Epithelial cell of proximal tubule (primary cell): ENCODE measurements around the gene TUBGCP6. TPM values are rescaled to one million over a fixed set of nuclear protein-coding genes. Genes with fewer than 3 reads are reported as not detected.

Source experiments
- DNase-seq: peaks from one replicate; pipeline ENCODE4 v3.0.0-alpha.2; 2011; ENCODE audit warnings: low read depth
- H3K4me3 ChIP-seq: 2 replicates; pipeline ENCODE4 v1.5.1; 2011; ENCODE audit warnings: low read depth, mild to moderate bottlenecking, low read length
- total RNA-seq: library from RNA; depleted of rRNA; stranded (reverse); fragments of >200 nt; gene quantifications from 2 replicates; pipeline ENCODE4 v1.2.3, GENCODE V29; 2015
- TF ChIP-seq, protein P1 (sequence below): conservative IDR thresholded peaks from 2 replicates; pipeline ENCODE4 v1.5.1; 2012; ENCODE audit warnings: low read depth, mild to moderate bottlenecking, low read length

TUBGCP6 gene
- total RNA-seq, 1 donor from 2014 or later: 26.1 TPM

DNA sequence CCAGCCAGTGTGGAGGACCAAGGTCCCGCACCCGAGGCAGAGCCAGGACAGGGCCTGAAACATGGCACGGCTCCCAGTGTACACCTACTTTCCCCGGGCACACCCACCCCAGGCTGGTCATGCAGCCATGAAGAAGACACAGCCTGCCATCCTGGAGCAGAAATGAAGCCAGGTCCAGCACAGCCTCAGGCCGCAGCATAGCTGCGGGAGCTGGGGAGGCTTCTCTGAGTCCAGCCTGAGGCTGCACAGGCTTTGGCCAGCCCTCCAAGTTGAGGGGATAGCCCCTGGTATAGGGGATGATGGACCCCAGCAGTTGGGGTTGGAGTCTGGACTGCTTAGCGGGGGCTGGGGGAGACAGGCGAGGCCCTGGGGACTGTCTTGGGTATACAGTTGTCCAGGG is 9.1 kb upstream of the TUBGCP6 start:
- DNase-seq: no peak
- no peak overlapping the region for H3K4me3 ChIP-seq
- TF ChIP-seq, protein P1, sequence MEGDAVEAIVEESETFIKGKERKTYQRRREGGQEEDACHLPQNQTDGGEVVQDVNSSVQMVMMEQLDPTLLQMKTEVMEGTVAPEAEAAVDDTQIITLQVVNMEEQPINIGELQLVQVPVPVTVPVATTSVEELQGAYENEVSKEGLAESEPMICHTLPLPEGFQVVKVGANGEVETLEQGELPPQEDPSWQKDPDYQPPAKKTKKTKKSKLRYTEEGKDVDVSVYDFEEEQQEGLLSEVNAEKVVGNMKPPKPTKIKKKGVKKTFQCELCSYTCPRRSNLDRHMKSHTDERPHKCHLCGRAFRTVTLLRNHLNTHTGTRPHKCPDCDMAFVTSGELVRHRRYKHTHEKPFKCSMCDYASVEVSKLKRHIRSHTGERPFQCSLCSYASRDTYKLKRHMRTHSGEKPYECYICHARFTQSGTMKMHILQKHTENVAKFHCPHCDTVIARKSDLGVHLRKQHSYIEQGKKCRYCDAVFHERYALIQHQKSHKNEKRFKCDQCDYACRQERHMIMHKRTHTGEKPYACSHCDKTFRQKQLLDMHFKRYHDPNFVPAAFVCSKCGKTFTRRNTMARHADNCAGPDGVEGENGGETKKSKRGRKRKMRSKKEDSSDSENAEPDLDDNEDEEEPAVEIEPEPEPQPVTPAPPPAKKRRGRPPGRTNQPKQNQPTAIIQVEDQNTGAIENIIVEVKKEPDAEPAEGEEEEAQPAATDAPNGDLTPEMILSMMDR: no peak

DNA sequence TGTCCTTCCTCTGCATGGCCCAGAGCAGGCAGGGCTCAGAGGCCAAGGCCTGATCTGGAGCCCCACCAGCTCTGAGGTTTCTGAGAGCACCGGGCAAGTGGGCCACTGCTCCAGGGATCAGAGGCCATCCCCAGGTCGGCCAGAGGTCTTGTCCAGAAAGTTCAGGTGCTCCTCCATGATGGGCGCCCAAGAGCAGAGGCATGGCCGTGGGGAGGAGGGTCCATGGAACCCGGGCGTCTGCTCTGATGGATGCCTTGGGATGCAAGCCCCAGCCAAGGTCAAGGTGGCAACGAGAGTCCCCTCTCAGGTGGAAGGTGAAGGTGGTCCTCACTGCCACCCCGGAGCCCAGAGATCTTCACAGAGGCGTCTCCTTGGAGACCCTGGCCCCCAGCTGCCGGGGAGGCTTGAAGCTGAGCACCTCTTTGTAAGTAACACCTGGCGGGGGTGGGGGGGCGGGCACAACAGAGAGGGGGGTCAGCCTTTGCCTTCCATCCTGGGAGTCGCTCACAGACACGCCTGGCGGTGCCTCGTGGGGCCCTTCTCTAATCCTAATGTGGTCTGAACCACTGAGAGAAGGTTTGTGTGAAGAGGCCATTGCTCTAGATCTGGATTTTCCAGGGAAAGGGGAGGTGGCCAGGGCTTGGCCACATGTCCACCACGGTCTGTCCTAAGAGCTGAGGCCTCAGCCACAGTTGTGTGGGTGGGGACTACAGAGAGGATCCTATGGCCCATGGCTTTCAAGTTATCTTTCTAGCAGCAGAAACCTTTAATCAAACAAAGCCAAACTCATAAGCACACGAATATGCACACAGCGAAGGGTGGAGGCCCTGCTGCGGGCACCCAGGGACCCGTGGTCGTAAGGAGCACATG is 8.5 kb upstream of the TUBGCP6 start:
- H3K4me3 ChIP-seq: no peak overlapping the region
- TF ChIP-seq, protein P1: no peak
- DNase-seq: no peak

DNA sequence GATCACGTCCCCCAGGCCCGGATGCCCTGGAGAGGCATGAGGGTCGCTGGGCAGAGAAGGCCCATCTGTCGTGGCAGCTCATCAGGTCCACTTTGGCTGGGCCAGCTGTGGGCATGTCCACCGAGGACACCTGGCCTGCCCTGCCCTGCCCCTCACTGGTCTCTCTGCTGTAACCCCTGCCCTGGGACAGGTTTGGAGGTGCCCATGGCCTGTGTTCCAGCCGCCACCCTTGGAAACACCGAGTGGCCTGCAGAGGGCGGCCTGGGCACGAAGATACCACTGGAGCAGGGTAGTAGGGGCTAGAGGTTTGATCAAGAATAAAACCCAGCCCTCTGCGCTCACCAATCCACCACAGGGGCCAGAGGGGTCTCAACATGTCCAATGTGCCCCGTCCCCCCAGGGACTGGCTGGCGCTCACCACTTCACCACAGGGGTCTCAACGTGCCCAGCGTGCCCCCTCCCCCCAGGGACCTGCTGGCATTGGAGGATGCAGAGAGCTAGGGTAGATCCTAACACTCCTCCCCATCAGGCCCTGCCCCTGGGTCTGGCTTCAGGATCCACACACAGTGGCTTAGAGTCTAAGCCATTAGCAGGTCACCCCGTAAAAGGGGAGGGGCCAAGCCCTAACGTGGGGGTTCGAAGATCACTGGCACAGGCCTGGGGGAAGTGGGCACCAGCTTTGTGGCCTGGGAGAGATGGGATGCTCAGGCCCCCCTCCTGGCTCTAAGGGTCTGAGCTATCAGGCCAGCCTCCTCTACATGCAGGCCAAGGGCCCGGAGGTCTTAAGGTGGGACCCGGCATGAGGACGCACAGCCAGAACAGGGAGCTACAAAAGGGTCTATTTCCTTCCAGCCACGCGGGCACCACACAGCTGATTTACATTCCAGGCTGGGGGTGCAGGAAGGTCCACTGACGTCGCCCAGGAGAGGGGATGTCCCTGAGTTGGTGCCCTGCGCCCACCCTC is 7.5 kb upstream of the TUBGCP6 start:
- peak overlapping the region; percentile 82 for H3K4me3 ChIP-seq
- DNase-seq: no peak
- TF ChIP-seq, protein P1: peak; percentile 76

DNA sequence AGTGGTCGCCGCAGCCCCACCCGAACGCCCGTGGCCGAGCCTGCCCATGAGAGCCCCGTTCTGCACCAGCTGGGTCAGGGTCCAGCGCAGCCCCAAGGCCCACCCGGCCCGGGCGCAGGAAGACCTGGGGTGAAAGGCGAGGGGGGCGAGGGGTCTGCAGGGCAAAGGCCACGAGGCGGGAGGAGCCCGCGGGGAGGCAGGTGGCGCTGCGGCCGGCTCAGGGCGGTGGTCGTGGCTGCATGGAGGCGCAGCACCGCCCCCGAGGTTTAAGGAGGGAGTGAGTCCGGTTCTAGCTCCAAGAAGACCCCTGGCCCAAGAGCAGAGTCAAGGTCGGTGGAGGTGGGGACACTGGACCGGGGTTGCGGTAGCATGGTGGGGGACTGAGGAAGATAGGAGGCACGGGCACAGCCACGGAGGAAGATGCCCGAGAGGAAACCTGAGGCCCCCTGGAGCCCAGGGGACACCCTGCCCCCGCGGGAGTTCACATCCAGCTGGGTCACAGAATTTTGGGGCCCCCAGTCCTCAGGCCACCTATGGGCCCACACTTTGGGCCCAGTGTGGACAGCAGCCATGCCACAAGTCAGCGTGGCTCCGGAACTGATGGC is 6.8 kb upstream of the TUBGCP6 start:
- TF ChIP-seq, protein P1: no peak
- DNase-seq: no peak
- H3K4me3 ChIP-seq: peak overlapping the region; percentile 82

DNA sequence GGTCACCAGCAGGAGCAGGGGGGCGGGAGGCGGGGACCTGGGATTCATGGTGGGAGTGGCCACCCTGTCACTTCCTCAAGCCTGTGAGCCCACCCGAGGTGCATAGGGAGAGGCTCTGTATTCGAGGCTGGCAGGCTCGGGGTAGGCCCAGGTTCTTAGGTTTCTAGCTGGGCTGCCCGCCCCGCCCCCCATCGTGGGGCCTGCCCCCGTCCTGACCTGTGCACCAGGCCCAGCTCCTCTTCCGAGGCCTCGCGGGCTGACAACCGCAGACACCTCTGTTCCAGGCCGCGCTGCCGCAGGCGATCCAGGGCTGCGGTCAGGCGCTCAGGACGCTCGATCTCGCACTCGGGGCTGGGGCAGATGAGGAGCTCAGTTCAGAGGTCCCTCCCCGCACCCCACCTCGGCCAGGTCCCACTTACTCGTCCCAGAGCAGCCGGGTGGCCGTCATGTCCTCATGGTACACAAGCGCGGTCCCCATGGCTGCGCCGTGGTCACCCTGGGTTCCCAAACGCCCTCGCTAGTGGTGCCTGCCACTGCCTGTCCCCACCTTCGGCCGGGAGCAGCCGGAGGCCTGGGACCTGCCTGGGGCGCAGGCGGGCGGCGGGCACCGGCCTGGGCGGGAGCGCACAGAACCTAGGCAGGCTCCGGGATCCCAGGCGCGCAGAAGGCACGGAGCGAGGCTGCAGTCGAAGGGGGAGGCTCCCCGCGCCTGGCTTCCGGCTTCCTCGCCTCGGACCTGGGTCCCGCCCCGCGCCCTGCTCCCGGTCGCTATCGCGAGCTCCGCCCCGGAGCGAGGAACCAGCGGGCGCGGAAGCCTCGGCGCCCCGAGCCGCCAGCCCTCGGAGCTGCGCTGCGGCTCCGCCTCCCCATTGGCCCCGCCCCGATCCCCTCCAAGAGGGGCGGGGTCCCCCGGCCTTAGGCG is 6.0 kb upstream of the TUBGCP6 start, which contains the start of gene HDAC10:
TSS of gene HDAC10 (minus strand) at position 711 of the 922 bp plus-strand sequence. CDS start at position 478, 233 bp downstream.
- DNase-seq: no peak
- TF ChIP-seq, protein P1: no peak
- peak within 1 kb of the TSS; percentile 82 for H3K4me3 ChIP-seq

DNA sequence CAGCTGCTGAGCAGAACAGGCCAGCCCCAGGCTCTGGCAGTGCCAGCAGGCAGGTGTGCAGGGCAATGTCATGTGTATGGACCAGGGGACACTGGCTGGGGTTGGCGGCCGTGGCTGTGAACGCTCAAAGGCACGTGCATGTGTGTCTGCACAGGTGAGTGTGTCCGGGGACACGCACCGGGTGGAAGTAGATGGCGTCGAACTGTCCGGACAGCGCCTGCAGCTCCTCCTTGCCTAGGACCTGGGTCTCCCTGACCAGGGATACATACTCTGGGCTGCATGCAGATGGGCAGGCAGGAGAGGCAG is 5.4 kb upstream of the TUBGCP6 start:
- TF ChIP-seq, protein P1: no peak
- no peak for DNase-seq
- H3K4me3 ChIP-seq: peak overlapping the region; percentile 82
